Measurements from ENCODE around the gene BPIFB3. TPM values are rescaled to one million over a fixed set of nuclear protein-coding genes. Genes with fewer than 3 reads are reported as not detected.
"Not testable (repeated sequence)": the region's sequence is repeated elsewhere in the genome, so short reads cannot be mapped to it uniquely, and the experiment has no call there.

Gene BPIFB3
- polyA plus RNA-seq, 3 donors, result not detected

- H4K20me1 ChIP-seq (ENCODE audit: insufficient read depth, low read length); H3K27me3 Mint-ChIP-seq (ENCODE audit: low read depth in 3 of 3); H3K4me1 Mint-ChIP-seq; H3K79me2 ChIP-seq (ENCODE audit: insufficient read depth, low read length); H2AFZ ChIP-seq (ENCODE audit: insufficient read depth, low read depth, low read length, poor library complexity, severe bottlenecking); H3K4me3 ChIP-seq (replicated peaks in 1 of 3; ENCODE audit: low read depth in 2 of 3, low read length in 3 of 3); H3K9ac ChIP-seq (ENCODE audit: insufficient read depth, low read length, poor library complexity, severe bottlenecking); H3K9me3 Mint-ChIP-seq; H3K9me3 ChIP-seq (replicated peaks in 1 of 2; ENCODE audit: control insufficient read depth in 1 of 2, insufficient read depth in 1 of 2, low read length in 2 of 2); DNase-seq; H3K27ac ChIP-seq (ENCODE audit: low read depth in 1 of 2, low read length in 2 of 2); H3K27me3 ChIP-seq (ENCODE audit: control insufficient read depth in 2 of 2, insufficient read depth in 2 of 2, low read length in 2 of 2); H3K36me3 ChIP-seq (replicated peaks in 1 of 2; ENCODE audit: control insufficient read depth in 1 of 2, insufficient read depth in 2 of 2, low read length in 2 of 2); H3K4me3 Mint-ChIP-seq; H3K4me2 ChIP-seq (replicated peaks; ENCODE audit: extremely low read depth, low read length, poor library complexity, severe bottlenecking); H3K27ac Mint-ChIP-seq; H3K4me1 ChIP-seq (ENCODE audit: control insufficient read depth in 1 of 2, insufficient read depth in 2 of 2, low read length in 2 of 2); H3K36me3 Mint-ChIP-seq: not testable (repeated sequence)
- WGBS (ENCODE audit: insufficient coverage), result 95% methylated on average over 4 of the region's 6 CpGs
- intact Hi-C loops (cut with micrococcal nuclease), result loop anchor here in 1 of 2 donors (5.0 kb wide), 1 partner anchor 189 kb away; no protein-coding TSS in a partner anchor
- TF ChIP-seq CTCF (IDR thresholded peaks at IDR 0.05), result peak; percentile 28
Observed at GRCh38 chr20:33095902-33096584, 42.3 kb downstream of the BPIFB3 start.

GRCh38 chr20:33097001-33097400 lies 43.3 kb downstream of the BPIFB3 start:
- no peaks in the 10 kb centered on the region for H4K20me1 ChIP-seq (ENCODE audit: insufficient read depth, low read length)
- TF ChIP-seq CTCF (IDR thresholded peaks at IDR 0.05), result no peak
- H3K4me1 Mint-ChIP-seq, result no peaks in the 10 kb centered on the region
- H3K4me3 Mint-ChIP-seq, result no peak overlapping the region
- H3K36me3 ChIP-seq (replicated peaks in 1 of 2; ENCODE audit: control insufficient read depth in 1 of 2, insufficient read depth in 2 of 2, low read length in 2 of 2), result no peaks in the 10 kb centered on the region
- no peaks in the 10 kb centered on the region for H3K9me3 Mint-ChIP-seq
- no peaks in the 10 kb centered on the region for H3K79me2 ChIP-seq (ENCODE audit: insufficient read depth, low read length)
- no peak overlapping the region for H3K9ac ChIP-seq (ENCODE audit: insufficient read depth, low read length, poor library complexity, severe bottlenecking)
- intact Hi-C loops (cut with micrococcal nuclease), result loop anchor here in 1 of 2 donors (5.0 kb wide), 1 partner anchor 190 kb away; no protein-coding TSS in a partner anchor
- H3K27me3 ChIP-seq (ENCODE audit: control insufficient read depth in 2 of 2, insufficient read depth in 2 of 2, low read length in 2 of 2), result no peaks in the 10 kb centered on the region
- no peak overlapping the region for H3K4me2 ChIP-seq (replicated peaks; ENCODE audit: extremely low read depth, low read length, poor library complexity, severe bottlenecking)
- H3K4me1 ChIP-seq (ENCODE audit: control insufficient read depth in 1 of 2, insufficient read depth in 2 of 2, low read length in 2 of 2), result no peaks in the 10 kb centered on the region
- no peak for DNase-seq
- H3K36me3 Mint-ChIP-seq, result no peaks in the 10 kb centered on the region
- 93% methylated on average over 3 of the region's 4 CpGs for WGBS (ENCODE audit: insufficient coverage)
- H2AFZ ChIP-seq (ENCODE audit: insufficient read depth, low read depth, low read length, poor library complexity, severe bottlenecking), result no peak overlapping the region
- H3K4me3 ChIP-seq (replicated peaks in 1 of 3; ENCODE audit: low read depth in 2 of 3, low read length in 3 of 3), result no peak overlapping the region
- H3K27ac Mint-ChIP-seq, result no peak overlapping the region
- no peaks in the 10 kb centered on the region for H3K9me3 ChIP-seq (replicated peaks in 1 of 2; ENCODE audit: control insufficient read depth in 1 of 2, insufficient read depth in 1 of 2, low read length in 2 of 2)
- no peak overlapping the region for H3K27ac ChIP-seq (ENCODE audit: low read depth in 1 of 2, low read length in 2 of 2)
- peaks cover 2 to 3% (median 2%) of the 10 kb centered on the region in 3 donors for H3K27me3 Mint-ChIP-seq (ENCODE audit: low read depth in 3 of 3)

All from CD14-positive monocyte (primary cell).